Measurements from ENCODE around the gene AGAP6.
"Not testable (repeated sequence)": the region's sequence is repeated elsewhere in the genome, so short reads cannot be mapped to it uniquely, and the experiment has no call there.

AGAP6 gene

GRCh38 chr10:50055494-50056292 is 67.5 kb downstream of the AGAP6 start:
- not testable (repeated sequence) for H3K4me3 Mint-ChIP-seq, H3K9me3 Mint-ChIP-seq, H3K27me3 Mint-ChIP-seq, H3K4me1 Mint-ChIP-seq, ATAC-seq, H3K27ac Mint-ChIP-seq, H3K36me3 Mint-ChIP-seq

- H3K9me3 Mint-ChIP-seq, H3K27me3 Mint-ChIP-seq, H3K4me3 Mint-ChIP-seq, H3K36me3 Mint-ChIP-seq, ATAC-seq, H3K4me1 Mint-ChIP-seq, H3K27ac Mint-ChIP-seq: not testable (repeated sequence)
These were observed 68.4 kb downstream of the AGAP6 start for GRCh38 chr10:50056654-50057053.

GRCh38 chr10:50058727-50059126 is 70.5 kb downstream of the AGAP6 start:
- not testable (repeated sequence) for H3K36me3 Mint-ChIP-seq, H3K4me3 Mint-ChIP-seq, ATAC-seq, H3K27ac Mint-ChIP-seq, H3K4me1 Mint-ChIP-seq, H3K27me3 Mint-ChIP-seq, H3K9me3 Mint-ChIP-seq

GRCh38 chr10:50059946-50060345 is 71.7 kb downstream of the AGAP6 start:
- H3K36me3 Mint-ChIP-seq, H3K4me1 Mint-ChIP-seq, H3K9me3 Mint-ChIP-seq, H3K27me3 Mint-ChIP-seq, H3K4me3 Mint-ChIP-seq, H3K27ac Mint-ChIP-seq, ATAC-seq: not testable (repeated sequence)

Measured in stimulated activated memory B cell treated with anti-CD40 and anti-IgM and Interleukin-4, amounts not matched to agents 10 μg/mL and 1 μg/mL and 100 μg/mL, for 72 hours (primary cell).